ENCODE data around the gene RESP18. TPM values are rescaled to one million over a fixed set of nuclear protein-coding genes. Genes with fewer than 3 reads are reported as not detected.

RESP18 gene
- total RNA-seq: not detected

- DNase-seq (ENCODE audit: extremely low spot score): no peak
- intact Hi-C loops (cut with DNase I): no loop called here
- Histone ChIP-seq H3K27ac (replicated peaks in 1 of 4) (no peak within 1 kb of the TSS), H3K9me3 (peaks cover 0 to 16% (median 2%) of the 10 kb centered on the region in 4 donors), H3K4me3 (no peak within 1 kb of the TSS), H3K36me3 (no peaks in the 10 kb centered on the region), H3K4me1 (no peaks in the 10 kb centered on the region), H3K27me3 (peaks cover 0 to 71% (median 21%) of the 10 kb centered on the region in 4 donors)
- 12% methylated on average over 23 of the region's 24 CpGs for WGBS
- TF ChIP-seq POLR2AphosphoS5 (IDR thresholded peaks at IDR 0.05): no peak
- no peak for TF ChIP-seq CTCF (IDR thresholded peaks at IDR 0.05)
- no peak for TF ChIP-seq EP300 (IDR thresholded peaks at IDR 0.05)
- no peak for TF ChIP-seq POLR2A (IDR thresholded peaks at IDR 0.05; ENCODE audit: low read depth)
These were observed at the start of gene RESP18 for GRCh38 chr2:219332542-219332941. RESP18 (minus strand) TSS chr2:219332744.

GRCh38 chr2:219381448-219381847, 48.9 kb upstream of the RESP18 start:
- 92% methylated on average over 9 of the region's 9 CpGs for WGBS
- H3K4me1 ChIP-seq: peaks cover 16 to 25% (median 16%) of the 10 kb centered on the region in 4 donors
- H3K9me3 ChIP-seq: no peaks in the 10 kb centered on the region
- no peaks in the 10 kb centered on the region for H3K27me3 ChIP-seq
- H3K36me3 ChIP-seq: peaks cover 53 to 100% (median 66%) of the 10 kb centered on the region in 4 donors
- no peak overlapping the region for H3K4me3 ChIP-seq
- no peak overlapping the region for H3K27ac ChIP-seq (replicated peaks in 1 of 4)
- DNase-seq (ENCODE audit: extremely low spot score): no peak
- TF ChIP-seq EP300 (IDR thresholded peaks at IDR 0.05): no peak
- no peak for TF ChIP-seq POLR2A (IDR thresholded peaks at IDR 0.05; ENCODE audit: low read depth)
- no peak for TF ChIP-seq POLR2AphosphoS5 (IDR thresholded peaks at IDR 0.05)
- no peak for TF ChIP-seq CTCF (IDR thresholded peaks at IDR 0.05)
- intact Hi-C loops (cut with DNase I): loop anchor here (5.0 to 10.0 kb wide), 2 partner anchors 84 to 207 kb away; partner anchors contain the start of genes CNPPD1, RETREG2 and SLC23A3

GRCh38 chr2:219380926-219381325, 48.4 kb upstream of the RESP18 start:
- no peak overlapping the region for H3K27ac ChIP-seq (replicated peaks in 1 of 4)
- intact Hi-C loops (cut with DNase I): loop anchor here (5.0 to 10.0 kb wide), 2 partner anchors 84 to 206 kb away; partner anchors contain the start of genes CNPPD1, RETREG2 and SLC23A3
- H3K36me3 ChIP-seq: peaks cover 50 to 100% (median 63%) of the 10 kb centered on the region in 4 donors
- H3K4me3 ChIP-seq: no peak overlapping the region
- no peak for DNase-seq (ENCODE audit: extremely low spot score)
- H3K27me3 ChIP-seq: no peaks in the 10 kb centered on the region
- H3K9me3 ChIP-seq: no peaks in the 10 kb centered on the region
- no peak for TF ChIP-seq EP300 (IDR thresholded peaks at IDR 0.05)
- TF ChIP-seq POLR2A (IDR thresholded peaks at IDR 0.05; ENCODE audit: low read depth): no peak
- no peak for TF ChIP-seq CTCF (IDR thresholded peaks at IDR 0.05)
- no peak for TF ChIP-seq POLR2AphosphoS5 (IDR thresholded peaks at IDR 0.05)
- H3K4me1 ChIP-seq: peaks cover 10 to 19% (median 11%) of the 10 kb centered on the region in 4 donors

GRCh38 chr2:219378163-219378851, 45.8 kb upstream of the RESP18 start:
- peaks cover 44 to 100% (median 56%) of the 10 kb centered on the region in 4 donors for H3K36me3 ChIP-seq

More at GRCh38 chr2:219378163-219378851, 45.8 kb upstream of the RESP18 start:
- Histone ChIP-seq H3K27ac (replicated peaks in 1 of 4) (no peak overlapping the region), H3K9me3 (no peaks in the 10 kb centered on the region), H3K27me3 (no peaks in the 10 kb centered on the region), H3K4me3 (no peak overlapping the region), H3K4me1 (no peaks in the 10 kb centered on the region)
- TF ChIP-seq EP300 (IDR thresholded peaks at IDR 0.05): no peak
- no peak for TF ChIP-seq CTCF (IDR thresholded peaks at IDR 0.05)
- TF ChIP-seq POLR2A (IDR thresholded peaks at IDR 0.05; ENCODE audit: low read depth): no peak
- TF ChIP-seq POLR2AphosphoS5 (IDR thresholded peaks at IDR 0.05): no peak
- 92% methylated on average over 13 of the region's 13 CpGs for WGBS
- no peak for DNase-seq (ENCODE audit: extremely low spot score)
- intact Hi-C loops (cut with DNase I): no loop called here

Measured in esophagus muscularis mucosa (tissue), 4 donors.